IMR-90 (cell line): ENCODE data around the gene AUH.

Experiments used
- BHLHE40 ChIP-seq: fragments of 150-350 bp; IDR thresholded peaks from 2 replicates; pipeline ENCODE4 v1.6.1; 2016; ENCODE audit warnings: mild to moderate bottlenecking, low read depth, low read length
- CEBPB ChIP-seq: IDR thresholded peaks from 2 replicates; pipeline ENCODE4 v1.6.1; 2012; ENCODE audit warnings: low read depth, low read length, improper control_type of control experiment
- FOS ChIP-seq: fragments of 150-350 bp; IDR thresholded peaks from 2 replicates; pipeline ENCODE4 v1.6.1; 2016; ENCODE audit warnings: low read depth, low read length
- MAFK ChIP-seq: IDR thresholded peaks from 2 replicates; pipeline ENCODE4 v1.6.1; 2012; ENCODE audit warnings: low read depth, low read length, improper control_type of control experiment
- MAZ ChIP-seq: IDR thresholded peaks from 2 replicates; pipeline ENCODE4 v1.6.1; 2012; ENCODE audit warnings: low read depth, mild to moderate bottlenecking, low read length, improper control_type of control experiment, moderate library complexity, borderline replicate concordance
- MXI1 ChIP-seq: IDR thresholded peaks from 2 replicates; pipeline ENCODE4 v1.6.1; 2012; ENCODE audit warnings: low read depth, mild to moderate bottlenecking, low read length, moderate library complexity, borderline replicate concordance
- POLR2A ChIP-seq: IDR thresholded peaks from 2 replicates; pipeline ENCODE4 v1.6.1; 2012; ENCODE audit warnings: mild to moderate bottlenecking, low read depth, low read length
- RAD21 ChIP-seq: IDR thresholded peaks from 2 replicates; pipeline ENCODE4 v1.6.1; 2012; ENCODE audit warnings: low read length, improper control_type of control experiment
- RCOR1 ChIP-seq: IDR thresholded peaks from 2 replicates; pipeline ENCODE4 v1.6.1; 2012; ENCODE audit warnings: mild to moderate bottlenecking, low read length, improper control_type of control experiment; ENCODE audit not compliant: insufficient replicate concordance
- RFX5 ChIP-seq: IDR thresholded peaks from 2 replicates; pipeline ENCODE4 v1.8.0; 2012; ENCODE audit warnings: low read depth, mild to moderate bottlenecking, low read length, moderate library complexity
- SMC3 ChIP-seq: fragments of 150-350 bp; IDR thresholded peaks from 2 replicates; pipeline ENCODE4 v1.6.1; 2016; ENCODE audit warnings: low read depth, mild to moderate bottlenecking, antibody characterized with exemption, low read length, moderate library complexity
- TF ChIP-seq, protein P1 (sequence below): conservative IDR thresholded peaks from 2 replicates; pipeline ENCODE4 v1.5.1; 2012; ENCODE audit warnings: mild to moderate bottlenecking, low read depth, low read length, improper control_type of control experiment
- TF ChIP-seq, protein P2 (sequence below): fragments of 150-350 bp; IDR thresholded peaks from 2 replicates; pipeline ENCODE4 v1.6.1; 2016; ENCODE audit warnings: low read depth, mild to moderate bottlenecking, low read length, moderate library complexity, borderline replicate concordance
- TF ChIP-seq, protein P3 (sequence below): fragments of 150-350 bp; IDR thresholded peaks from 2 replicates; pipeline ENCODE4 v1.6.1; 2017; ENCODE audit warnings: mild to moderate bottlenecking, antibody characterized with exemption, low read length, low read depth

DNA sequence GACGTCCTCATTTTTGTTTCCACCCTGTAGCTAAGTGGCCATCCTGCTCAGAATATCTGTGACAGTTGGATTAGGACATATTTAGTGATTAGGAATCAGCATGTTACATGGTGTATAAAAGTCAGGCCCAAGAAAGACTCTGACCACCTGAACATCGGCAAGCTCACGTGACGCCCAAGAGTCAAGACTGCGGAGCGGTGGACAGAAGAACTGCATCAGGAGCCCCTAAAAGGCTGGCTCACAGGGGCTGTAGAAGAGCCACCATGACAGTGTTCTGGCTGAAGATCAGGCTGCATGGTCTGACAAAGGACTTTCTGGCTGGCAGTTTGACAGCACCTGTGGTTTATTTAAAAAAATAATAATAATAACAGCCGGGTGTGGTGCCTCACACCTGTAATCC is 185.3 kb downstream of the AUH start:
- no peak for TF ChIP-seq RFX5
- TF ChIP-seq, protein P1, sequence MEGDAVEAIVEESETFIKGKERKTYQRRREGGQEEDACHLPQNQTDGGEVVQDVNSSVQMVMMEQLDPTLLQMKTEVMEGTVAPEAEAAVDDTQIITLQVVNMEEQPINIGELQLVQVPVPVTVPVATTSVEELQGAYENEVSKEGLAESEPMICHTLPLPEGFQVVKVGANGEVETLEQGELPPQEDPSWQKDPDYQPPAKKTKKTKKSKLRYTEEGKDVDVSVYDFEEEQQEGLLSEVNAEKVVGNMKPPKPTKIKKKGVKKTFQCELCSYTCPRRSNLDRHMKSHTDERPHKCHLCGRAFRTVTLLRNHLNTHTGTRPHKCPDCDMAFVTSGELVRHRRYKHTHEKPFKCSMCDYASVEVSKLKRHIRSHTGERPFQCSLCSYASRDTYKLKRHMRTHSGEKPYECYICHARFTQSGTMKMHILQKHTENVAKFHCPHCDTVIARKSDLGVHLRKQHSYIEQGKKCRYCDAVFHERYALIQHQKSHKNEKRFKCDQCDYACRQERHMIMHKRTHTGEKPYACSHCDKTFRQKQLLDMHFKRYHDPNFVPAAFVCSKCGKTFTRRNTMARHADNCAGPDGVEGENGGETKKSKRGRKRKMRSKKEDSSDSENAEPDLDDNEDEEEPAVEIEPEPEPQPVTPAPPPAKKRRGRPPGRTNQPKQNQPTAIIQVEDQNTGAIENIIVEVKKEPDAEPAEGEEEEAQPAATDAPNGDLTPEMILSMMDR = no peak
- TF ChIP-seq BHLHE40 = no peak
- no peak for TF ChIP-seq RCOR1
- no peak for TF ChIP-seq POLR2A
- no peak for TF ChIP-seq FOS
- TF ChIP-seq RAD21 = no peak
- TF ChIP-seq CEBPB = no peak
- no peak for TF ChIP-seq SMC3
- TF ChIP-seq MAFK = no peak
- TF ChIP-seq, protein P2, sequence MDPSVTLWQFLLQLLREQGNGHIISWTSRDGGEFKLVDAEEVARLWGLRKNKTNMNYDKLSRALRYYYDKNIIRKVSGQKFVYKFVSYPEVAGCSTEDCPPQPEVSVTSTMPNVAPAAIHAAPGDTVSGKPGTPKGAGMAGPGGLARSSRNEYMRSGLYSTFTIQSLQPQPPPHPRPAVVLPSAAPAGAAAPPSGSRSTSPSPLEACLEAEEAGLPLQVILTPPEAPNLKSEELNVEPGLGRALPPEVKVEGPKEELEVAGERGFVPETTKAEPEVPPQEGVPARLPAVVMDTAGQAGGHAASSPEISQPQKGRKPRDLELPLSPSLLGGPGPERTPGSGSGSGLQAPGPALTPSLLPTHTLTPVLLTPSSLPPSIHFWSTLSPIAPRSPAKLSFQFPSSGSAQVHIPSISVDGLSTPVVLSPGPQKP = no peak
- TF ChIP-seq, protein P3, sequence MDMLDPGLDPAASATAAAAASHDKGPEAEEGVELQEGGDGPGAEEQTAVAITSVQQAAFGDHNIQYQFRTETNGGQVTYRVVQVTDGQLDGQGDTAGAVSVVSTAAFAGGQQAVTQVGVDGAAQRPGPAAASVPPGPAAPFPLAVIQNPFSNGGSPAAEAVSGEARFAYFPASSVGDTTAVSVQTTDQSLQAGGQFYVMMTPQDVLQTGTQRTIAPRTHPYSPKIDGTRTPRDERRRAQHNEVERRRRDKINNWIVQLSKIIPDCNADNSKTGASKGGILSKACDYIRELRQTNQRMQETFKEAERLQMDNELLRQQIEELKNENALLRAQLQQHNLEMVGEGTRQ = no peak
- no peak for TF ChIP-seq MAZ
- TF ChIP-seq MXI1 = no peak
